Mesodermal cell (in vitro differentiated cells): Measurements from ENCODE around the gene FAM219B.

ENCODE experiments used
- H3K27ac ChIP-seq: 2 replicates; pipeline ENCODE4 v1.7.0; 2013; ENCODE audit warnings: mild to moderate bottlenecking, low read depth, low read length, moderate library complexity; ENCODE audit not compliant: severe bottlenecking
- H3K36me3 ChIP-seq: 2 replicates; pipeline ENCODE4 v1.7.1; 2013; ENCODE audit warnings: mild to moderate bottlenecking, low read length, moderate library complexity; ENCODE audit not compliant: control insufficient read depth, insufficient read depth
- H3K4me1 ChIP-seq: one replicate; pipeline ENCODE4 v1.7.1; 2013; ENCODE audit warnings: mild to moderate bottlenecking, low read length; ENCODE audit not compliant: insufficient read depth, control insufficient read depth, poor library complexity, severe bottlenecking
- H3K4me3 ChIP-seq: 2 replicates; pipeline ENCODE4 v1.7.0; 2013; ENCODE audit warnings: low read length, control low read depth, mild to moderate bottlenecking; ENCODE audit not compliant: insufficient read depth, poor library complexity, severe bottlenecking; ENCODE audit errors: extremely low read depth
- H3K9me3 ChIP-seq: 2 replicates; pipeline ENCODE4 v1.7.1; 2013; ENCODE audit warnings: mild to moderate bottlenecking, low read length, moderate library complexity; ENCODE audit not compliant: control insufficient read depth
- WGBS, 2 experiments: methylation state at CpG; one replicate each; pipeline ENCODE4 v1.1.5; 2013; ENCODE audit warnings: missing lambda C conversion rate in 2 of 2; ENCODE audit not compliant: insufficient coverage in 2 of 2; 5-methylcytosine and 5-hydroxymethylcytosine counted together

The FAM219B gene

GRCh38 chr15:74863239-74864056, 43.2 kb downstream of the FAM219B start:
- no peak overlapping the region for H3K27ac ChIP-seq
- WGBS, 2 experiments = 96 to 97% methylated on average over 10 to 11 of the region's 11 CpGs
- H3K36me3 ChIP-seq = peaks cover 15% of the 10 kb centered on the region
- peaks cover 5% of the 10 kb centered on the region for H3K4me1 ChIP-seq
- H3K4me3 ChIP-seq = no peak overlapping the region
- peaks cover 8% of the 10 kb centered on the region for H3K9me3 ChIP-seq

GRCh38 chr15:74858369-74858740, 48.3 kb downstream of the FAM219B start:
- Histone ChIP-seq H3K4me1 (no peaks in the 10 kb centered on the region), H3K27ac (no peak overlapping the region), H3K9me3 (no peaks in the 10 kb centered on the region), H3K36me3 (peaks cover 23% of the 10 kb centered on the region), H3K4me3 (no peak overlapping the region)
- WGBS, 2 experiments = 100% methylated on average over 3 of the region's 4 CpGs

GRCh38 chr15:74857671-74858368, 48.8 kb downstream of the FAM219B start:
- no peaks in the 10 kb centered on the region for H3K9me3 ChIP-seq
- no peaks in the 10 kb centered on the region for H3K4me1 ChIP-seq
- no peak overlapping the region for H3K4me3 ChIP-seq
- H3K27ac ChIP-seq = no peak overlapping the region
- 84 to 94% methylated on average over 7 to 8 of the region's 9 CpGs for WGBS, 2 experiments
- H3K36me3 ChIP-seq = peaks cover 27% of the 10 kb centered on the region

- Histone ChIP-seq H3K27ac (no peak overlapping the region), H3K4me3 (no peak overlapping the region), H3K4me1 (no peaks in the 10 kb centered on the region), H3K9me3 (no peaks in the 10 kb centered on the region), H3K36me3 (peaks cover 34% of the 10 kb centered on the region)
- WGBS, 2 experiments = 87 to 96% methylated on average over 3 of the region's 5 CpGs
Measured at GRCh38 chr15:74857082-74857655, 49.5 kb downstream of the FAM219B start.

GRCh38 chr15:74856537-74856936, 50.1 kb downstream of the FAM219B start:
- Histone ChIP-seq H3K27ac (no peak overlapping the region), H3K4me1 (no peaks in the 10 kb centered on the region), H3K4me3 (no peak overlapping the region), H3K36me3 (peaks cover 40% of the 10 kb centered on the region), H3K9me3 (no peaks in the 10 kb centered on the region)
- no CpG with 5 or more reads among the region's 1 CpG for WGBS, 2 experiments

GRCh38 chr15:74855857-74856256, 50.8 kb downstream of the FAM219B start:
- peaks cover 47% of the 10 kb centered on the region for H3K36me3 ChIP-seq
- H3K4me1 ChIP-seq = no peaks in the 10 kb centered on the region
- WGBS, 2 experiments = 100% methylated on average over 1 of the region's 2 CpGs; no CpG with 5 or more reads in 1 of the 2 experiments
- H3K4me3 ChIP-seq = no peak overlapping the region
- H3K27ac ChIP-seq = no peak overlapping the region
- H3K9me3 ChIP-seq = no peaks in the 10 kb centered on the region

GRCh38 chr15:74854453-74855022, 52.1 kb downstream of the FAM219B start:
- H3K36me3 ChIP-seq = peaks cover 60% of the 10 kb centered on the region
- WGBS, 2 experiments = 97 to 100% methylated on average over 11 to 12 of the region's 13 CpGs

GRCh38 chr15:74851960-74852359, 54.7 kb downstream of the FAM219B start:
- Histone ChIP-seq H3K4me3 (no peak overlapping the region), H3K36me3 (peaks cover 72% of the 10 kb centered on the region), H3K4me1 (no peaks in the 10 kb centered on the region), H3K27ac (no peak overlapping the region), H3K9me3 (no peaks in the 10 kb centered on the region)
- 91 to 98% methylated on average over 6 to 7 of the region's 7 CpGs for WGBS, 2 experiments

More at GRCh38 chr15:74854453-74855022, 52.1 kb downstream of the FAM219B start:
- Histone ChIP-seq H3K9me3 (no peaks in the 10 kb centered on the region), H3K27ac (no peak overlapping the region), H3K4me3 (no peak overlapping the region), H3K4me1 (no peaks in the 10 kb centered on the region)

- peaks cover 76% of the 10 kb centered on the region for H3K36me3 ChIP-seq
- no peaks in the 10 kb centered on the region for H3K9me3 ChIP-seq
- no peak overlapping the region for H3K27ac ChIP-seq
- WGBS, 2 experiments = 91 to 100% methylated on average over 3 to 4 of the region's 4 CpGs
- no peaks in the 10 kb centered on the region for H3K4me1 ChIP-seq
- no peak overlapping the region for H3K4me3 ChIP-seq
Measured at GRCh38 chr15:74850393-74850792, 56.3 kb downstream of the FAM219B start.
